Activated CD4-positive, CD25-positive, alpha-beta regulatory T cell treated with anti-CD3 and anti-CD28 coated beads, Interleukin-2, amount 50 U/mL, for 16 hours (primary cell): ENCODE data around the gene EXOC8.
"Not testable (repeated sequence)": the region's sequence is repeated elsewhere in the genome, so short reads cannot be mapped to it uniquely, and the experiment has no call there.

Source experiments
- DNase-seq: peaks from one replicate; pipeline ENCODE4 v3.0.0-alpha.2; 2020; ENCODE audit warnings: low read depth, low spot score

EXOC8 gene

DNA sequence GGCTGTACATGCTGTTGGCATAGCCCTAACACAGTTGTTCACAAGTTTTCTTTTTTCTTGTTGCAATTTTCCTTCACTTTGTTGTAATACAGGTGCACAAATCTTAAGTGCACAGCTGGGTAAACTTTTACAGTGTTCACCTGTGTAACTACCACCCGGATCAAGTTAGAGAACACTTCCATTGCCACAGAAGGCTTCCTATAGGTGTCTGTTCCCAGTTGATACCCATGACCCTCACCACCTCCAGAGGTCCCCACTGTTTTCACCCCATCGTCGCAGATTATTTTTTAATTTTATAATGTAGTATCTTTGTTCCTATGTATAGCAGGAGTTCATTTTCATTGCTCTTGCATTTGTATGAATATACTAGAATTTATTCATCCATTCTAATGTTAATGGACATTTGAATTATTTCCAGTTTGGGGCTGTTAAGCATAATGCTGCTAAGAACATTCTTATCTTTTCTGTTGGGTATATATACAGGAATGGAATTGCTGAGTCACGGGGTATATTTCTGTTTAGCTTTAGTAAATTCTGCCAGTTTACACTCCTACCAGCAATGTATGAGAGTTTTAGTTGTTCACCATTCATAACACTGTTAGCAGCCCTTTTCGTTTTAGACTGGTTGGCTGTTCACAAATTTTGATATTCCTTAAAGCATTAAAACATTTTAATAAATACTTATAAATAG, 16.8 kb upstream of the EXOC8 start:
- DNase-seq: no peak

DNA sequence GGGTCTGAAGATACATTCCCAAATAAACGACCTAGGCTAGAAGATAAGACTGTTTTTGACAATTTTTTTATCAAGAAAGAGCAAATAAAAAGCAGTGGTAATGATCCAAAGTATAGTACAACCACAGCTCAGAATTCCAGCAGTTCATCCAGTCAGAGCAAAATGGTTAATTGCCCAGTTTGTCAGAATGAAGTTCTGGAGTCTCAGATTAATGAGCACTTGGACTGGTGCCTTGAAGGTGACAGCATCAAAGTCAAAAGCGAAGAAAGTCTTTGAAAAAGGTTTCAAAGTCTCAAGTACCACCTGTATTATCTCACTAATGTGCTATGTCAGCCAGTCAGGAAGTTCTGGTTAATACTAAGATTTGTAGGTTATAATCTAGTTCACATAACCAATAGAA, 15.4 kb upstream of the EXOC8 start:
- DNase-seq: no peak

DNA sequence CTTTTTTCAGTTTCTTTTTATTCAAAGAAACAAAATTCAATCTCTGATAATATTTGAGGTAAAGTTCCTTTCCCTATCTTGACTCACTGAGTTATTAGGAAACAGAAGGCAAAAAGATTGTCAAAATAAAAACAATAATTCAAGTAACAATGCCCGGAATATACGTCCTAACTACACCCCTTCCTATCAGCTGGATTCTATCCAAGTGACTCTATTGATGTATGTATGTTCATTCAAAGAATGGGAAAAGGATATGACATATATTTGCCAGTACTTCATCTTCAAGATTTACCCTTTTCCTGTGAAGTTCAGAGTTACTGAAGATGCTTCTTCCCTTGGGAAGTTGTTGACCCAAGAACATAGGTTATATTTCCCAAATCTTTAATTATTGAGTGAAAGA, 14.2 kb upstream of the EXOC8 start:
- DNase-seq: no peak

DNA sequence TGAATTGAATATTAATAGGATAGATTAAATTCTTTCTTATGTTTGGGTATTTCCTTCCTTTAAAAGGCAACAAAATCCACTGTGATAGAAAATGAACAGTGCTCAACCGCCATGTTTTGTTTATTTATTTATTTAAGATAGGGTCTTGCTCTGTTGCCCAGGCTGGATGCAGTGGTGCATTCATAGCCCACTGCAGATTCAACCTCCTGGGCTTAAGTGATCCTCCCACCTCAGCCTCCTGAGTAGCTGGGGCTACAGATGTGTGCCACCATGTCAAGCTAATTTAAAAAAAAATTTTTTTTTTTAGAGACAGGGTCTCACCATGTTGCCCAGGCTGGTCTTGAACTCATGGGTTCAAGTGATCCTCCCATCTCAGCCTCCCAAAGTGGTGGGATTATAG, 11.2 kb upstream of the EXOC8 start:
- DNase-seq: not testable (repeated sequence)

DNA sequence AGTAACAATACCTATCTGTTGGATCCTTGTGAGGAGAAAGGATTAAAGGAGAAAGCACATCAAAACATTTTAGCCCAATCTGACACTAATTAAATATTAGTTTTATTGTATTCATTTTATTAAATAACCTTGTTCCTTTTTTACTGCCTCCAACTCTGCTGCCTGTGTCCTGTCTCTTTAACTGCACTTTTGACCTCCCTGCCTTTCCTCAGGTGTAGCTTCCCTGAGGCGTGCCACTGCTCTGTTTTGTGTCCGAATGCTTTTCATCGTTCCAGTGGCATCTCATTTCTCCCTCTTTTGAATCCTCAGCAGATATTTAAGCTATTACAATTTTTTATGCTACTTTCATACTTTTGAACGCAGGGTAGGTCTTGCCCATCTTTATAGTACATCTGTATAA, 10.8 kb upstream of the EXOC8 start:
- no peak for DNase-seq

DNA sequence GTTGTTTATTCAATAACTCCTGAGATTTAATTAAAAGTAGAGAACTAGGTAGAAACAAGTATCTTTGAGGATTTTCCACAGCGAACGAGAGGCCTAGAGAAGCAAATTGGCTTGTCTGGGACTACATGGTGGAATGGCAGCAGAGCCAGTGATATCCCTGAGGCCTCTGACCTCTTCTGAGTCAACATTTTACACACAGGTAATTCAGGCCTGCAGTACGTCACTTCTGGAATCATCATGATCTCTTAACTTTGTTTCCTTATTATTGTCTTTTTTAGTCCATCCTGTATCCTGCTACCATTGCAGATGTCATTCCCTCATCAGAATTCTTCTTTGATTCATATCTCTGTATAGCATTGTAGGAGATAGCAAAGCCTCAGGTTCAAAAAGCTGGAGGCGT, 10.3 kb upstream of the EXOC8 start:
- no peak for DNase-seq

DNA sequence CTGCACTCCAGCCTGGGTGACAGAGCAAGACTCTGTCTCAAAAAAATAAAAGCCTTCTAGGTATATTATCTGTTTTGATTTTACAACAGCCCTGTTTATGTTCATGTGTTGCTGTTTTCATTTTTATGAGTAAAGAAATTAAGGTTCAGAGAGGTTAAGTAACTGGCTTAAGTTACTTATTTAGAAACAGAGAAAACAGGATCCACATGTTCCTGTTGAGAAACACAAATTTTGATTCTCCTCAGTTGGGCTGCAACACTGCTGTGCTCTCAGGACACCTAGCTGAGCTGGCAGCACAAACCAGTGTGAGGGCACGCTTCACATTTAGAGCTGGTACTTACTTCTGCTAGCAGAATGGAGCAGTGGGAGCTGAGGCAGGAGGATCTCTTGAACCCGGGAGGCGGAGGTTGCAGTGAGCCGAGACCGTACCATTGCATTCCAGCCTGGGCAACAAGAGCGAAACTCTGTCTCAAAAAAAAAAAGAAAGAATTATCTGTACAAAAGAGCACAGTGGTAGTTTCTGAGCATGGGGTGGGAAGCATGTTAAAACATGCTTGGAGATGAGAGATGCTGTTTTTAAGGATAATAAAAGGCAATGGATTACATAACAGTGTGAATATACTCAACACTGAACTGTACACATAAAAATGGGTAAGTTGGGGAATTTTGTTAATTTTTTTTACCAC, 2.8 kb upstream of the EXOC8 start:
- DNase-seq: no peak

DNA sequence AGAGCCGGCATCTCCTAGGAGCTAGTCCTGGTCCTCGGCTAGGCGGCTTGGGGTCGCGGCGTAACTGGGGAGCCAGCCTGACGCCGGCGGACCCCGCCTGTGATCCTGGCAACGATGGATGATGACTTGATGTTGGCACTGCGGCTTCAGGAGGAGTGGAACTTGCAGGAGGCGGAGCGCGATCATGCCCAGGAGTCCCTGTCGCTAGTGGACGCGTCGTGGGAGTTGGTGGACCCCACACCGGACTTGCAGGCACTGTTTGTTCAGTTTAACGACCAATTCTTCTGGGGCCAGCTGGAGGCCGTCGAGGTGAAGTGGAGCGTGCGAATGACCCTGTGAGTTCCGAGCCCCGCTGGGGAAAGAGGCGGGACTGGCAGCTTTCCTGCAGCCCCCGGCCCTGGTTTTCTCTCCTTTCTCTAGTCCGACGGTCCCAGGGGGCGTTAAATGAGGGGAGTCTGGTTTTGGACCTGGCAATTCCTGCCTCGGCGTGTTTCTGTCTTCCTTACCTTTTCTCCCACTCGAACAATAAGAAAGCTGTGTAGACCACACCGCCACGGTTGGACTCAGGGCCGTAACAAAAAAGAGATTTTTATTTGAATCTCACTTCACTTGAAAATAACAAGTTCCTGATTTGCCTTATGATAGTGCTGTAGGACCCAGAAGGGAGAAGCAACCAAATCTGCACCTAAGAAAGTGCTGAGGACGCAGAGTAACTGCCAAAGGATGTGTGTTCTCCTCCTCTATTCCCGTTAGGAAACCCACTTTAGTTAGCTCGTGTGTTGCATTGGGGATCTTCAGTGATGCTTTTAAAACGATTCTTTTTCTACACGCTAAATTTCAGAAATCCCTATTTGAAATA, 847 bp upstream of the EXOC8 start, which contains the start of gene SPRTN:
Gene SPRTN (plus strand): TSS at position 24 of the 859 bp plus-strand sequence. CDS start 91 bp downstream, at position 115.
- no peak for DNase-seq

DNA sequence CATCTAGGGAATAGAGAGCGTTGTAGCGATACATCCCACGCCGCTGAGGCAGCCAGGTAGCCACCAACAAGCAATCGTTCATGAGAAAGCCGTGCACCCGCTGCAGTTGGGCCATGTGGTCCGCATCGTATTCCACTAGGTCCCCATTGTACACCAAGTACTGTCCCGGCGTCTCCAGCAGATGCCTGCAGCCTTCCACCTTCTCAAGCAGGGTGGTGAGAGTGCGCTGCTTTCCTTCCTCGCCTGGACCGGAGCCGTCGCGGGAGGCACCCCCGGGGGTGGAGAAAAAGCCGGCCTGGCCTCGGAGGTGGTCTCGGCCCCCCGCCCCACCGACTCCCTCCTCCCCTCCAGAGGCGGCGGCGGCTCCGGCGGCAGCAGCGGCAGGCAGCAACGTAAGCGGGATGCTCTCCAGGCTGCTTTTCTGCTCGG, 595 bp downstream of the EXOC8 start:
- DNase-seq: no peak

DNA sequence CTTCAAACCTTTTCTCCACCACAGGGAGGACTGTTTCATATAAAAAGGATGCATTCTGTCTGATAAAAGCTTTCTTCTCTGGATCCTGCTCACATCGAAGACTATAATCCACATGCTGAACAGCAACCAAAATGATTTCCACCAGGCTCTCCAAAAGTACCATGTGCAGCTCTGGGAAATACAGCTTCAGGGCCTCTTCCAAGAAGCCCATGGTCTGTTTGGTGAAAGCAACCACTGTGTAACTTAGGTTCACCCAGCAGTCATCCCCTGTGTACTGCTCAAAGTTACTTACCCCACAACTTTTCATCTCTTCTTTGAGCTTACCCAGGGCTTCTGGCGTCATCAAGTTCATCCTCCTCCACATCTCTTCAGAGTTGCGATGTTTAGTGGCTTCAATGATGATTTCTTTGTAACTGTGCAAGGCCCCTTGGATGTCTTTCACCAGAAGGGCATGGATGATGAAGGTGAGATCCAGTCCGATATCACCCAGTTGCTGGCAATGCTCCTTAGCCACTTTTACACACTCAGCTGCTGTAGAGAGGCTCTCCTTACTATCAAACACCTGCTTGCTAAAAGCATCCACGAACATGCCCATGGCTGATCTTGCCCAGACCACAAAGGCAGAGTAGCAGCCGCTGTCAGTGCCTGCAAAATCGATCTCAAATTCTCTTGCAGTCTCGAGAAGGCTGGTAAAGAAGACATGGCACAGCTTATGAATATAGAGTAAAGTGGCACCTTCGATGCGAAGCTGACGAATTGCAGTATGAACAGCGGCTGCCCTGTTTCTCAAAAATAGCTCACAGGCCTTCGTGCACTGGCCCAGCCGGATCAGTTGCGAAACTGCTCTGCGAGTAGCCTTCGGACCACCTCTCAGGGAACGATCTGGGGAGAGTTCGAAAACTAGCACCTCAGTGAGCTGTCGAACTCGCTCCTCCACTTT, 1.7 kb downstream of the EXOC8 start:
- no peak for DNase-seq

DNA sequence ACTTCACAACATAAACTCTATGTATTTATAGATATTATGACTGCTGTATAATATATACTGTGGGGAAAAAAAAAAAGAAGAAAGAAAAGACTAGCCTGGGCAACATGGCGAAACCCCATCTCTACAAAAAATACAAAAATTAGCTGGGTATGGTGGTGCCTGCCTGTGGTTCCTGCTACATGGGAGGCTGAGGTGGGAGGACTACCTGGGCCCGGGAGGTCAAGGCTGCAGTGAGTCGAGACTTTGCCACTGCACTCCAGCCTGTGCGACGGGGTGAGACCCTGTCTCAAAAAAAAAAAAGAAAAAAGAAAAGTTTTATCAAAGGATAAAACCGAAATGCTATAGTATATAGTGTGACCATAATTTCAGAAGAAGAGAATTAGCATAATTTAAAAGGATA, 2.7 kb downstream of the EXOC8 start:
- no peak for DNase-seq

DNA sequence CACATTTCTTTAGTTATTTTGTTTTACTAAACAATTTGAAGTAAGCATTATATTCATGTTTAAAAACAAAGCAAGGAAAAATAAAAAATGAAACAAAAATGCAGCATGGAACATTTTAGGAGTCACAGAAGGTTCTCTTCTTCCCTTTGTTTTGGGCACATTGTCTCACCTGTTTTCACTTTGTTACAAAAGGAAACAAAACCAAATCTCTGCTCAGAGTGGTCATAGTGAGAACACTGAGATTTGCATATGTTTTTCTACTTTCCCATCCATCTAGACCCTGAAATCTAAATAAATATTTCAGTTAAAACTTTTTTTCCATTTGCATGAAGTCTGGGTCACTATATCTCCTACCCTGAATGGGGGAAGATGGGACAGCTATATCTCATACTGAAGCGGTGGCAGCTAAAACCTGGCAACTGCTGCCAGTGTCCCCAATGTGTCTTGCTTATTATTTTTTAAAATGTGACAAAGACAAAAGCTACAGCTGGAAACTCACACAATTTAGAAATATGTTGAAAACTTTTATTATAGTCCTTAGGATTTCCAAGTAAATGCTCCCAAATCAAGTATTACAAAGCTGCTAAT, 3.5 kb downstream of the EXOC8 start:
- no peak for DNase-seq

DNA sequence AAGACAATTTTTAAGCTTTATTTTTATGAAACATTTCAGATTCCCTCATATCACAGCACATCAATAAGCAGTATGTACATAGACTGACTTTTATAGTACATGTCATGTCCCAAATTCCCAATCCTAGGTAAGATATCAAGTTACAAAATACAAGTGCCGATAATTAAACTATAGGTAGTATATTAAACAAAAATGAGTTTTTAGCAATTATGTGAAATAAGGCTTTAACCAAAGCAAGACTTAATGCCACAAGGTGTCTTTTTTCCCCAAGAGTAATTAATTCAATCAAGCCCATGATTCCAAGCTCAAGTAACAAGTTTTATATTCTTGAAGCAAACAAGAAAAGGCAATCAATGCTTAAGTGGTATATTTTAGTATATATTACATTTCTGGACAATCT, 4.9 kb downstream of the EXOC8 start:
- DNase-seq: no peak

DNA sequence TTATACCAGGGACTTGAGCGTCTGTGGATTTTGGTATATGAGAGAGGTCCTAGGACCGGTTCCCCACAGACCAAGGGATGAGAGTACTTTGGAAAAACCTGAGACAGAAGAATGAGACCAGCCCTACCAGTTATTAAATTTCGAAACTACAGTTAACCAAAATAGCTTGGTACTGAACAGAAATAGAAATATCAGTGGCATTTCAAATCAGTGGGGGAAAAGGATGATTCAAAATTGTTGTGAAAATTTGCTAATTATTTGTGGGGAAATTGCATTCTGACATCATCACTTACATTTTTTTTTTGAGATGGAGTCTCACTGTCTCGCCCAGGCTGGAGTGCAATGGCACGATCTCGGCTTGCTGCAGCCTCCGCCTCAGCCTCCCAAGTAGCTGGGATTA, 8.2 kb downstream of the EXOC8 start:
- DNase-seq: no peak

DNA sequence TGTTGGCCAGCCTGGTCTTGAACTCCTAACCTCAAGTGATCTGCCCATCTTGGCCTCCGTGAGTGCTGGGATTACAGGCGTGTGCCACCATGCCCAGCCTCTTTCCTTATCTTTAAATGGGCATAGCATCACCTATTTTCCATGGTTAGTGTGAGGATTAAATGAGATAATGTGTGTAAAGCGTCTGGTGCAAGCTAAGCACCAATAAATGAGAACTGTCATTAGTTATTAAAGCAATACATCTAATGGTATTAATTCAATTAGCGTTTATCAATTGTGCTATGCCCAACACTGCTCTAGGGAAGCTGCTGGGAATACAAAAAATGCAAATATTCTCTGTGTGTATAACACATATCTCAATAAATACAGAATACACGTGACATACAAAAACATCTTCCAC, 10.0 kb downstream of the EXOC8 start:
- no peak for DNase-seq

DNA sequence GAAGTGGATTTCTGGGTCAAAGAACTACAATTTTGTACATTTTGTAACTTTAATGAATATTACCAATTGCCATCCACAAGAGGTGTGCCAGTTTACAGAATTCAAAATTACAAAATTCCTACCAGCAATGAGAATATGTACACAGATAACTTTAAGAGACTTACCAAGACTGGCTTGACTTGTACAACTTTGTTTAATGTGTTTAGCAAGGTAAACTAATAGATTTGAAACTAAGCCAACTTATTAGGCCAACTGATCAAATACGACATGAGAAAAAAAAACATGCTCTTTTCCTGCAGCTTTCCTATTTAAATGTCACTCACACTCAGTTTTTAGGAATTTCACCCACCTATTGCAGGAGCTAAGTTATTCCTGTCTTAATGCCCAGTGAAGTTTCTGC, 11.4 kb downstream of the EXOC8 start:
- no peak for DNase-seq

DNA sequence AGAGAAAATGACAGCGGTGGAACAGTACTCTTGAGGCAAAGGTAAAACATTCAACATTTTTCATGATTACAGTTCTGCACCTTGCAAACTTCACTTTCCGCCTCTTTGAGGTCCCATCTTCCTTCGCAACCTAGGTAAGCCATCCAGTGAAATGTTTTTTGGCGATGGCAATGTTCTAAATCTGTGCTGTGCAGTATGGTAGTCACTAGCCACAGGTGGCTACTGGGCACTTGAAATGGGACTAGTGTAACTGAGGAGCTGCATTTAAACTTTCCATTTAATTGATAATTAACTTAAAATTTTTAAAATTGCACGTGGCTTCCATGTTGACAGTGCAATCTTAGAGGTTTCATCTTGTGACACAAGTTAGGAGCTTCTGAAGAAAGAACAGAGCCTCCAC, 13.0 kb downstream of the EXOC8 start:
- DNase-seq: no peak

DNA sequence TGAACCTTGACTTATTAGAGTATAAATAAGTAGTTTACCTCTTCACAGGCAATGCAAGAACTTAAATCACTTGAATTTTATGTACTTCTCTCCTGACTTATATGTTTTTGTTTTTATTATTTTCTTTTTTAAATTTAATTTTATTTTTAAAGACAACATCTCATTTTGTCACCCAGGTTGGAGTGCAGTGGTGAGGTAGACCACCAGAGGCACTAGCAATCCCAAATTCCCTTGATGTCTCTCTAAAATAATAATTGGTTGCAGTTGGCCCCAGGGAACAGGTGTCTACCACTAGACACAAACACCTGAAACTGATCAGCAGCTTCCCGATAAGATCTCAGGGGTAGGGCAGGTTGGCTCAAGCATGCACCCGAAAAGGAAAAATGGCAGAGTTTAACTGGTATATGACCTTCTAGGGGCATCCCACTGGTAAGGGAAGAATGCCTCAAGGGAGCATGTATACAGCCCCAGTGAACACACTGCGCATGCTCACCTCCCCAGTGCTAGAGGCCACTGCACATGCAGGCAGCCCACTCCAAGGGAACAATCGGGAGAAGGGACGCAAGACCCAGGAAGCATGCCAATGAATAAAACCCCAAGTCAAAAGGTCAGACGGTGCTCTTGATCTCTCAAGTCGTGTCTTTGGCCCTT, 14.6 kb downstream of the EXOC8 start:
- no peak for DNase-seq

DNA sequence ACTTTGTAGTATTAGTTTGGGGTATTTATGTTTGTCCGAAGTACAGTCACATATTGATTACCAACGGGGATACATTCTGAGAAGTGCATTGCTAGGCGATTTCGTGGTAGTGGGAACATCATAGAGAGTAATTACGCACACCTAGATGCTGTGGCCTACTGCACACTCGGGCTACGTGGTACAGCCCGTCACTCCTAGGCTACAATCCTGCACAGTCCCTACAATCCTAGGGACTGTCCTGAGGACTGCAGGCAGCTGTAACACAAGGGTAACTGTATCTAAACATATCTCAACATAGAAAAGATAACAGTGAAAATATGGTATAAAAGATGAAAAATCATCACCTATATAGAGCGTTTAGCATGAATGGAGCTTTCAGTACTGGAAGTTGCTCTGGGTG, 18.6 kb downstream of the EXOC8 start:
- no peak for DNase-seq

DNA sequence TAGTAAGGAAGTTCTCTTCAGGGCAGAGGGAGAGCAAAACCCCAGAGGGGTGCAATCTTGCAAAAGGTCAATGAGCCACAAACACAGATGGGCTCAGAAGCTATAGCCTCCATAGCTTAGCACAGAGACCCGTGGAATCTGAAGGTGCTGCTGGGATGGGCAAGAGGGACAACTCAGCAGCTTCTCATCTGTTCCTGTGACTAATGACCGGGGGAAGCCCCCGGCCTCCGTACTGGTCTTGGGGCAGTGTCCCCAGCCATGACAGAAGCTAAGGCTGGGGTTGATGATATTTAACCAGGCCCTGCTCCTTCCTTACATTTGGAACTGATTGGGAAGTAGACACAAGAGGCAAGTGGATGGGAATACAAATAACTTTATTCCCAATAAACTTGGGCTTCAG, 19.1 kb downstream of the EXOC8 start:
- DNase-seq: no peak

DNA sequence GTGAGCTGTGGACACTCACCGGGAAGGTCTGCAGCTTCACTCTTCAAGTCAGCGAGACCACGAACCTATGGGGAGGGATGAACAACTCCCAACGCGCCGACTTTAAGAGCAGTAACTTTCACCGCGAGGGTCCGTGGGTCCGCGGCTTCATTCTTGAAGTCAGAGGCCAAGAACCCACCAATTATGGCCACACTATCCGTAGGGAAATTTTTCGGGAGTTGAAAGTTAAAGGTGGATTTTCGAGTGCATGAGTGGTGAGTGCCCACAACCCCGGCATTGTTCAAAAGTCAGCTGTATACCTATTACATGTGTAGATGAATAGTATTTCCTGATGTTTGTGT, 19.7 kb downstream of the EXOC8 start:
- no peak for DNase-seq
